Neural cell (in vitro differentiated cells): ENCODE results near the gene SOCS2. TPM values are rescaled to one million over a fixed set of nuclear protein-coding genes. Genes with fewer than 3 reads are reported as not detected.

ENCODE experiments used
- H2AFZ ChIP-seq: fragments of 200-600, 300-800 bp; sonication (generic), shearing (Covaris generic); 2 replicates; pipeline ENCODE4 v1.6.0; 2014; ENCODE audit warnings: low read depth, mild to moderate bottlenecking, antibody characterized with exemption, low read length, moderate library complexity
- H3F3A ChIP-seq: fragments of 200-600 bp; shearing (Covaris generic); 2 replicates; pipeline ENCODE4 v1.6.1; 2016; ENCODE audit warnings: mild to moderate bottlenecking, moderate library complexity, mixed read lengths, antibody characterized with exemption, low read length; ENCODE audit not compliant: insufficient read depth, poor library complexity, severe bottlenecking
- H3K27ac ChIP-seq: fragments of 200-600, 300-800 bp; sonication (generic), shearing (Covaris generic); 2 replicates; pipeline ENCODE4 v1.5.1; 2014; ENCODE audit warnings: mild to moderate bottlenecking, low read length, moderate library complexity
- H3K27me3 ChIP-seq: fragments of 300-800, 200-600 bp; sonication (generic), shearing (Covaris generic); 2 replicates; pipeline ENCODE4 v1.6.0; 2014; ENCODE audit warnings: mild to moderate bottlenecking, low read depth, low read length, moderate library complexity; ENCODE audit not compliant: insufficient read depth
- H3K36me3 ChIP-seq: fragments of 300-800, 200-600 bp; sonication (generic), shearing (Covaris generic); 2 replicates; pipeline ENCODE4 v1.5.1; 2014; ENCODE audit warnings: mild to moderate bottlenecking, antibody characterized with exemption, low read length, moderate library complexity; ENCODE audit not compliant: insufficient read depth
- H3K4me2 ChIP-seq: fragments of 300-800, 200-600 bp; sonication (generic), shearing (Covaris generic); 2 replicates; pipeline ENCODE4 v1.6.0; 2014; ENCODE audit warnings: mild to moderate bottlenecking, low read length
- H3K4me3 ChIP-seq: fragments of 300-800, 200-600 bp; sonication (generic), shearing (Covaris generic); 2 replicates; pipeline ENCODE4 v1.5.1; 2014; ENCODE audit warnings: mild to moderate bottlenecking, low read length, moderate library complexity
- H3K79me2 ChIP-seq: fragments of 200-600 bp; shearing (Covaris generic); replicated peaks from 2 replicates; pipeline ENCODE4 v1.6.0; 2014; ENCODE audit warnings: mild to moderate bottlenecking, low read length, moderate library complexity; ENCODE audit not compliant: insufficient read depth
- H3K9ac ChIP-seq: fragments of 300-800, 200-600 bp; sonication (generic), shearing (Covaris generic); 2 replicates; pipeline ENCODE4 v1.6.1; 2016; ENCODE audit warnings: mild to moderate bottlenecking, low read length, mixed read lengths
- H3K9me2 ChIP-seq: fragments of 200-600 bp; shearing (Covaris generic); 2 replicates; pipeline ENCODE4 v1.6.1; 2016; ENCODE audit warnings: mild to moderate bottlenecking, low read length, mixed read lengths; ENCODE audit not compliant: insufficient read depth
- H3K9me3 ChIP-seq: fragments of 200-600, 300-800 bp; sonication (generic), shearing (Covaris generic); 2 replicates; pipeline ENCODE4 v1.6.1; 2016; ENCODE audit warnings: mild to moderate bottlenecking, mixed run types, low read length, moderate library complexity, mixed read lengths
- H4K20me1 ChIP-seq: fragments of 200-600 bp; shearing (Covaris generic); 2 replicates; pipeline ENCODE4 v1.6.1; 2016; ENCODE audit warnings: mild to moderate bottlenecking, mixed run types; ENCODE audit not compliant: insufficient read depth
- EP300 ChIP-seq: fragments of 450-650 bp; conservative IDR thresholded peaks from 2 replicates; pipeline ENCODE4 v1.6.1; 2014; ENCODE audit warnings: antibody characterized with exemption, mild to moderate bottlenecking, moderate library complexity; ENCODE audit not compliant: poor library complexity, severe bottlenecking
- EZH2 ChIP-seq: fragments of 200-600, 300-800 bp; shearing (Covaris generic), sonication (generic); IDR thresholded peaks from 2 replicates; pipeline ENCODE4 v1.6.1; 2014; ENCODE audit warnings: antibody characterized with exemption, low read length, borderline replicate concordance, mild to moderate bottlenecking; ENCODE audit not compliant: insufficient read depth, poor library complexity, severe bottlenecking
- MXI1 ChIP-seq: fragments of 450-650 bp; conservative IDR thresholded peaks from 2 replicates; pipeline ENCODE4 v1.6.1; 2014; ENCODE audit warnings: antibody characterized with exemption, mild to moderate bottlenecking; ENCODE audit not compliant: poor library complexity, severe bottlenecking
- POLR2AphosphoS5 ChIP-seq: IDR thresholded peaks from 2 replicates; pipeline ENCODE4 v1.6.1; 2012
- RAD21 ChIP-seq: fragments of 450-650 bp; conservative IDR thresholded peaks from 2 replicates; pipeline ENCODE4 v1.6.1; 2014; ENCODE audit warnings: antibody characterized with exemption, mild to moderate bottlenecking, moderate library complexity
- SMC3 ChIP-seq: fragments of 450-650 bp; conservative IDR thresholded peaks from 2 replicates; pipeline ENCODE4 v1.6.1; 2014; ENCODE audit warnings: antibody characterized with exemption, mild to moderate bottlenecking, moderate library complexity; ENCODE audit not compliant: poor library complexity
- TAF1 ChIP-seq: IDR thresholded peaks from 2 replicates; pipeline ENCODE4 v1.6.1; 2012; ENCODE audit warnings: low read depth
- polyA plus RNA-seq: library from polyadenylated mRNA; depleted of rRNA; stranded (reverse); fragments of >200 nt; gene quantifications from 2 replicates; pipeline ENCODE4 v1.2.3, GENCODE V29; 2014
- TF ChIP-seq, protein P1 (sequence below): IDR thresholded peaks from 2 replicates; pipeline ENCODE4 v1.6.1; 2012; ENCODE audit warnings: borderline replicate concordance
- TF ChIP-seq, protein P2 (sequence below): fragments of 450-650 bp; IDR thresholded peaks from 2 replicates; pipeline ENCODE4 v1.5.1; 2014; ENCODE audit warnings: antibody characterized with exemption, mild to moderate bottlenecking, moderate library complexity; ENCODE audit not compliant: poor library complexity, severe bottlenecking

SOCS2 gene
- polyA plus RNA-seq, 1 donor from 2014 or later = 119 TPM

- peak overlapping the region; percentile 92 for H3K4me3 ChIP-seq
- no peaks in the 10 kb centered on the region for H3K9me3 ChIP-seq
- H3K9me2 ChIP-seq = no peaks in the 10 kb centered on the region
- H3K9ac ChIP-seq = peak overlapping the region; percentile 90
- H4K20me1 ChIP-seq = peaks cover 4% of the 10 kb centered on the region
- H3K79me2 ChIP-seq = peaks cover 19% of the 10 kb centered on the region
- peak overlapping the region; percentile 63 for H3K4me2 ChIP-seq
- H3F3A ChIP-seq = no peaks in the 10 kb centered on the region
- peak overlapping the region; percentile 87 for H3K27ac ChIP-seq
- H2AFZ ChIP-seq = peak overlapping the region; percentile 67
- peaks cover 31% of the 10 kb centered on the region for H3K27me3 ChIP-seq
- TF ChIP-seq EZH2 (no peak), TAF1 (peak; percentile 42), POLR2AphosphoS5 (peak; percentile 73), RAD21 (peak; percentile 33), EP300 (peak; percentile 26), MXI1 (peak; percentile 86), SMC3 (peak; percentile 42)
- TF ChIP-seq, protein P1, sequence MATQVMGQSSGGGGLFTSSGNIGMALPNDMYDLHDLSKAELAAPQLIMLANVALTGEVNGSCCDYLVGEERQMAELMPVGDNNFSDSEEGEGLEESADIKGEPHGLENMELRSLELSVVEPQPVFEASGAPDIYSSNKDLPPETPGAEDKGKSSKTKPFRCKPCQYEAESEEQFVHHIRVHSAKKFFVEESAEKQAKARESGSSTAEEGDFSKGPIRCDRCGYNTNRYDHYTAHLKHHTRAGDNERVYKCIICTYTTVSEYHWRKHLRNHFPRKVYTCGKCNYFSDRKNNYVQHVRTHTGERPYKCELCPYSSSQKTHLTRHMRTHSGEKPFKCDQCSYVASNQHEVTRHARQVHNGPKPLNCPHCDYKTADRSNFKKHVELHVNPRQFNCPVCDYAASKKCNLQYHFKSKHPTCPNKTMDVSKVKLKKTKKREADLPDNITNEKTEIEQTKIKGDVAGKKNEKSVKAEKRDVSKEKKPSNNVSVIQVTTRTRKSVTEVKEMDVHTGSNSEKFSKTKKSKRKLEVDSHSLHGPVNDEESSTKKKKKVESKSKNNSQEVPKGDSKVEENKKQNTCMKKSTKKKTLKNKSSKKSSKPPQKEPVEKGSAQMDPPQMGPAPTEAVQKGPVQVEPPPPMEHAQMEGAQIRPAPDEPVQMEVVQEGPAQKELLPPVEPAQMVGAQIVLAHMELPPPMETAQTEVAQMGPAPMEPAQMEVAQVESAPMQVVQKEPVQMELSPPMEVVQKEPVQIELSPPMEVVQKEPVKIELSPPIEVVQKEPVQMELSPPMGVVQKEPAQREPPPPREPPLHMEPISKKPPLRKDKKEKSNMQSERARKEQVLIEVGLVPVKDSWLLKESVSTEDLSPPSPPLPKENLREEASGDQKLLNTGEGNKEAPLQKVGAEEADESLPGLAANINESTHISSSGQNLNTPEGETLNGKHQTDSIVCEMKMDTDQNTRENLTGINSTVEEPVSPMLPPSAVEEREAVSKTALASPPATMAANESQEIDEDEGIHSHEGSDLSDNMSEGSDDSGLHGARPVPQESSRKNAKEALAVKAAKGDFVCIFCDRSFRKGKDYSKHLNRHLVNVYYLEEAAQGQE = peak; percentile 86
- TF ChIP-seq, protein P2, sequence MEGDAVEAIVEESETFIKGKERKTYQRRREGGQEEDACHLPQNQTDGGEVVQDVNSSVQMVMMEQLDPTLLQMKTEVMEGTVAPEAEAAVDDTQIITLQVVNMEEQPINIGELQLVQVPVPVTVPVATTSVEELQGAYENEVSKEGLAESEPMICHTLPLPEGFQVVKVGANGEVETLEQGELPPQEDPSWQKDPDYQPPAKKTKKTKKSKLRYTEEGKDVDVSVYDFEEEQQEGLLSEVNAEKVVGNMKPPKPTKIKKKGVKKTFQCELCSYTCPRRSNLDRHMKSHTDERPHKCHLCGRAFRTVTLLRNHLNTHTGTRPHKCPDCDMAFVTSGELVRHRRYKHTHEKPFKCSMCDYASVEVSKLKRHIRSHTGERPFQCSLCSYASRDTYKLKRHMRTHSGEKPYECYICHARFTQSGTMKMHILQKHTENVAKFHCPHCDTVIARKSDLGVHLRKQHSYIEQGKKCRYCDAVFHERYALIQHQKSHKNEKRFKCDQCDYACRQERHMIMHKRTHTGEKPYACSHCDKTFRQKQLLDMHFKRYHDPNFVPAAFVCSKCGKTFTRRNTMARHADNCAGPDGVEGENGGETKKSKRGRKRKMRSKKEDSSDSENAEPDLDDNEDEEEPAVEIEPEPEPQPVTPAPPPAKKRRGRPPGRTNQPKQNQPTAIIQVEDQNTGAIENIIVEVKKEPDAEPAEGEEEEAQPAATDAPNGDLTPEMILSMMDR = no peak
- no peaks in the 10 kb centered on the region for H3K36me3 ChIP-seq
Observed at GRCh38 chr12:93570552-93571364, 1.7 kb upstream of the SOCS2 start.

DNA sequence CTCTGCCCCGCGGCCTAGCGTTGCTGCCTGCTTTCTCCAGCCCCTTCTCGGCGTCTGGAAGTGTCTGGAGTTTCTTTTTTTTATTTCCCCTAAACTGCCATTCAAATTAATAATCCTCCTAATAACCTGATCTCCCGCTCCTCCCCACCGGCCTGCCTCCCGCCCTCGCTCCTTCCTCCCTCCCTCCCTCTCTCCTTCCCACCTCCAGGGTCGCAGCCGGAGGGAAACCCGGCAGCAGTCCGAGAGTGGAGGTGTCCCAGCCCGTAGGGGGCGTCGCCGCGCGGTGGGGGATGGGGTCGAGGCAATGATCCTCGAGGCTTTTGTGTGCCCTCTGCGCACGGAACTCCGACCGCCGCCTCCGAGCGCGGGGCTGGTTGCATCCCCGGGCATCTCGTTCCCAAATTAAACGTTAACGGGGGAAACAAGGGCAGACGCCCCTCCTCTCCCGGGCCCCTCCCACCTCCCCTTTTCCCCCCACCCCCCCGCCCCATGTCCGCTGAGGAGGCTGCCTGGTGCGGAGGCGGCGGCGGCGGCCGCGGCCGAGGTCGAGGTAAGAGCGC lies 1.0 kb upstream of the SOCS2 start:
- peak overlapping the region; percentile 53 for H2AFZ ChIP-seq
- peaks cover 34% of the 10 kb centered on the region for H3K27me3 ChIP-seq
- H3K9me2 ChIP-seq = no peaks in the 10 kb centered on the region
- peak overlapping the region; percentile 87 for H3K27ac ChIP-seq
- no peaks in the 10 kb centered on the region for H3K9me3 ChIP-seq
- peaks cover 4% of the 10 kb centered on the region for H4K20me1 ChIP-seq
- H3K4me3 ChIP-seq = peak overlapping the region; percentile 92
- H3K4me2 ChIP-seq = no peak overlapping the region
- H3K9ac ChIP-seq = peak overlapping the region; percentile 90
- H3K79me2 ChIP-seq = peaks cover 23% of the 10 kb centered on the region
- TF ChIP-seq EP300 (no peak), MXI1 (no peak), TAF1 (peak; percentile 60), SMC3 (no peak), EZH2 (no peak), POLR2AphosphoS5 (peak; percentile 76), RAD21 (no peak)
- TF ChIP-seq, protein P2 = peak; percentile 61
- TF ChIP-seq, protein P1 = no peak
- no peaks in the 10 kb centered on the region for H3K36me3 ChIP-seq
- no peaks in the 10 kb centered on the region for H3F3A ChIP-seq
